Measurements from ENCODE around the gene PAQR9. TPM values are rescaled to one million over a fixed set of nuclear protein-coding genes. Genes with fewer than 3 reads are reported as not detected.

PAQR9 gene
- polyA plus RNA-seq, 2 of the 4 experiments (the other 2 are of a cell fraction): 3.0 to 3.1 TPM

GRCh38 chr3:142958707-142959106 is 4.8 kb downstream of the PAQR9 start (continued):
- TF ChIP-seq BHLHE40 (IDR thresholded peaks at IDR 0.05; ENCODE audit: low read depth, low read length) (no peak), EHF (CRISPR knock-in tag; IDR thresholded peaks at IDR 0.05) (no peak), RAD21 (conservative IDR thresholded peaks at IDR 0.05 in 1 of 2, IDR thresholded peaks at IDR 0.05 in 1 of 2) (peak in 1 of 2 experiments; percentile 13; a peak in 1 of 5 replicates), HOXB13 (CRISPR knock-in tag; IDR thresholded peaks at IDR 0.05; ENCODE audit: low read depth) (no peak), FOSL2 (IDR thresholded peaks at IDR 0.05) (no peak), FOSL2 (CRISPR knock-in tag; IDR thresholded peaks at IDR 0.05) (peak; percentile 70), ATOH8 (CRISPR knock-in tag; IDR thresholded peaks at IDR 0.05; ENCODE audit: low read depth) (no peak), CHD2 (IDR thresholded peaks at IDR 0.05; ENCODE audit: low read length, partially characterized antibody) (no peak), CTCF (IDR thresholded peaks at IDR 0.05) (peak; percentile 21; the same call in 2 of the 3 replicates)

GRCh38 chr3:142953443-142953842 is 10.0 kb downstream of the PAQR9 start:
- 89% methylated on average over 3 of the region's 3 CpGs for WGBS (ENCODE audit: missing lambda C conversion rate)
- no peak for ATAC-seq

DNA sequence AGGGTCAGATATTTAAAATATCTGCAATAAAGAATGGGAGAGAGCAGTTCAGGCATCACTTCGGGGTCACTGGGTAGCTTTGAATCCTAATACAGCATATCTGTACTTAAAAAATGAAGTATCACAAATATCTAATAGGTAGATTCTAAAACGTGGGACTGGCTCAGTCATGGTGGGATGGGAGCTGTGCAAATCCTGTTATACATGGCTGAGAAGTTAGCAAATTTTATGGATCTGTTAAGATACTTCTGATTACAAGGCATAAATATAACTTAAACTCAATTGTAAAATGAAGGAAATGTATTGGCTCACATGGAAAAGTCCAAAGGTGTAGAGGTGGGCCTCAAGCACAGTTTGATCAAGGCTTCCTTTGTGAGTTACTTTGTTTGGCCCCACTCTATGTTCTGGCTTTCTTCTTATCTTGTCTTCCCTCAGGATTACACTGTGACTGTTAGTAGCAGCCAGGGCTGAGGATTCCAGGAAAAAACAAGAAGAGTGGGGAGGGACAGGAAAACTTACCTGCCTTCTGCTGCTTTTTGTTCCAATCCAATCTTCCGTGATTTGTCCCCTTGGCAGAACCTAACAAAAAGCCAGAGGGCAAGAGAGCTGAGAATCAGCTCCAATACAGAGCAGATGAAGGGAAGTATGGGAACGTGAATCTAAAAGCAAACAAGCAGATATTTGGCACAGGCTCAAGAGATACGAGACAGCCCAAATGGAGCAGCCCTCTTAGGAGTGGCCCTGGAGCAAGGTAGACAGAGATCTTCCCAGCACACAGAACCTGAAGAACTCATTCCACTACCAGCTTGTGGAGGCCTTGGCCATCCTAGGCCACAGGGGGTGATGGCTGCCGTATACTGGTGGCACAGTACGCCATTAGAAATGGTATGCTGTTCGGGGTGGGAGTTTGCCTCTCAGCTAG is 10.9 kb downstream of the PAQR9 start:
- FAIRE-seq: no peak
- TF ChIP-seq POLR2AphosphoS2 (conservative IDR thresholded peaks at IDR 0.05; ENCODE audit: low read length) (no peak), NPAS2 (CRISPR knock-in tag; IDR thresholded peaks at IDR 0.05; ENCODE audit: borderline replicate concordance) (no peak), MAFK (IDR thresholded peaks at IDR 0.05; ENCODE audit: partially characterized antibody) (no peak), TFCP2L1 (CRISPR knock-in tag; IDR thresholded peaks at IDR 0.05) (no peak), ZNF302 (CRISPR knock-in tag; IDR thresholded peaks at IDR 0.05) (no peak), FOSL2 (IDR thresholded peaks at IDR 0.05) (no peak), FOSL2 (CRISPR knock-in tag; IDR thresholded peaks at IDR 0.05) (no peak), ZC3H11A (IDR thresholded peaks at IDR 0.05) (no peak), CBX2 (IDR thresholded peaks at IDR 0.05; ENCODE audit: borderline replicate concordance, low read depth) (no peak), PHF8 (IDR thresholded peaks at IDR 0.05; ENCODE audit: borderline replicate concordance, low read depth) (no peak)
- CTCF ChIA-PET: interaction anchor here (1.0 to 2.4 kb wide), 12 partner anchors 11 to 124 kb away, joined by 3 to 10 read pairs (median 4); no protein-coding TSS in a partner anchor

More at GRCh38 chr3:142953443-142953842, 10.0 kb downstream of the PAQR9 start:
- CTCF ChIA-PET: interaction anchor here (1.0 to 2.3 kb wide), 12 partner anchors 8 to 125 kb away, joined by 3 to 10 read pairs (median 4); no protein-coding TSS in a partner anchor
- Histone ChIP-seq H3K27ac (no peak overlapping the region), H3K4me3 (no peak overlapping the region), H3K4me1 (peaks cover 4% of the 10 kb centered on the region), H3K9me3 (no peaks in the 10 kb centered on the region), H3K4me2 (no peak overlapping the region)
- FAIRE-seq: no peak
- POLR2A ChIA-PET: no interaction called here
- DNase-seq (ENCODE audit: low read depth in 1 of 2, low spot score in 1 of 2): no peak
- TF ChIP-seq NR3C1 (IDR thresholded peaks at IDR 0.05) (no peak), MYC (IDR thresholded peaks at IDR 0.05; ENCODE audit: borderline replicate concordance, low read length) (no peak), CHD2 (IDR thresholded peaks at IDR 0.05; ENCODE audit: low read length, partially characterized antibody) (no peak), TP53 (CRISPR knock-in tag; IDR thresholded peaks at IDR 0.05) (no peak), FOSL2 (IDR thresholded peaks at IDR 0.05) (no peak), FOSL2 (CRISPR knock-in tag; IDR thresholded peaks at IDR 0.05) (no peak), POLR2AphosphoS2 (conservative IDR thresholded peaks at IDR 0.05; ENCODE audit: low read length) (no peak), FOSB (CRISPR knock-in tag; IDR thresholded peaks at IDR 0.05) (no peak), POLR2A (IDR thresholded peaks at IDR 0.05; ENCODE audit: low read length) (no peak), RFX5 (IDR thresholded peaks at IDR 0.05) (no peak), MAFK (IDR thresholded peaks at IDR 0.05; ENCODE audit: partially characterized antibody) (no peak), EP300 (IDR thresholded peaks at IDR 0.05) (no peak)
- TF ChIP-seq, protein P1, sequence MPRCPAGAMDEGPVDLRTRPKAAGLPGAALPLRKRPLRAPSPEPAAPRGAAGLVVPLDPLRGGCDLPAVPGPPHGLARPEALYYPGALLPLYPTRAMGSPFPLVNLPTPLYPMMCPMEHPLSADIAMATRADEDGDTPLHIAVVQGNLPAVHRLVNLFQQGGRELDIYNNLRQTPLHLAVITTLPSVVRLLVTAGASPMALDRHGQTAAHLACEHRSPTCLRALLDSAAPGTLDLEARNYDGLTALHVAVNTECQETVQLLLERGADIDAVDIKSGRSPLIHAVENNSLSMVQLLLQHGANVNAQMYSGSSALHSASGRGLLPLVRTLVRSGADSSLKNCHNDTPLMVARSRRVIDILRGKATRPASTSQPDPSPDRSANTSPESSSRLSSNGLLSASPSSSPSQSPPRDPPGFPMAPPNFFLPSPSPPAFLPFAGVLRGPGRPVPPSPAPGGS (IDR thresholded peaks at IDR 0.05): no peak

More for the DNA sequence above, 10.9 kb downstream of the PAQR9 start:
- no peak overlapping the region for H3K27ac ChIP-seq
- H3K4me2 ChIP-seq: no peak overlapping the region
- POLR2A ChIA-PET: no interaction called here
- DNase-seq (ENCODE audit: low read depth in 1 of 2, low spot score in 1 of 2) (no peak), ATAC-seq (no peak)
- 68% methylated on average over 8 of the region's 8 CpGs for WGBS (ENCODE audit: missing lambda C conversion rate)
- H3K4me3 ChIP-seq: no peak overlapping the region
- no peaks in the 10 kb centered on the region for H3K4me1 ChIP-seq
- H3K9me3 ChIP-seq: no peaks in the 10 kb centered on the region
